GM18505 (cell line): ENCODE results near the gene OMP.

Experiments
- ATAC-seq: cut with Tn5 transposase; IDR thresholded peaks from one replicate; pipeline ENCODE4 v1.9.1; 2021; ENCODE audit not compliant: unreplicated experiment
- POLR2A ChIP-seq: IDR thresholded peaks from 4 replicates; pipeline ENCODE4 v1.6.1; 2011; ENCODE audit warnings: borderline replicate concordance; ENCODE audit not compliant: insufficient read depth, insufficient read length; ENCODE audit errors: extremely low read depth

Gene OMP

GRCh38 chr11:77110836-77111235 is 8.2 kb downstream of the OMP start:
- no peak for ATAC-seq
- TF ChIP-seq POLR2A = no peak

- ATAC-seq = no peak
- TF ChIP-seq POLR2A = no peak
Observed at GRCh38 chr11:77111277-77111676, 8.6 kb downstream of the OMP start.

GRCh38 chr11:77111946-77112345 is 9.3 kb downstream of the OMP start:
- no peak for ATAC-seq
- TF ChIP-seq POLR2A = no peak

- no peak for ATAC-seq
- no peak for TF ChIP-seq POLR2A
Observed at GRCh38 chr11:77112641-77113381, 10.2 kb downstream of the OMP start.

GRCh38 chr11:77113382-77114088 is 10.9 kb downstream of the OMP start:
- ATAC-seq = no peak
- no peak for TF ChIP-seq POLR2A

GRCh38 chr11:77114089-77114463 is 11.4 kb downstream of the OMP start:
- TF ChIP-seq POLR2A = no peak
- ATAC-seq = no peak

- ATAC-seq = no peak
- no peak for TF ChIP-seq POLR2A
Observed at GRCh38 chr11:77115181-77115611, 12.6 kb downstream of the OMP start.

- no peak for TF ChIP-seq POLR2A
- no peak for ATAC-seq
Observed at GRCh38 chr11:77115956-77116355, 13.3 kb downstream of the OMP start.

GRCh38 chr11:77117492-77117891 is 14.9 kb downstream of the OMP start:
- ATAC-seq = no peak

GRCh38 chr11:77118086-77118485 is 15.4 kb downstream of the OMP start:
- ATAC-seq = no peak
- TF ChIP-seq POLR2A = no peak

More at GRCh38 chr11:77117492-77117891, 14.9 kb downstream of the OMP start:
- TF ChIP-seq POLR2A = no peak

- no peak for ATAC-seq
Observed at GRCh38 chr11:77118971-77119370, 16.3 kb downstream of the OMP start.

GRCh38 chr11:77119531-77119936 is 16.9 kb downstream of the OMP start:
- no peak for ATAC-seq
- TF ChIP-seq POLR2A = no peak

More at GRCh38 chr11:77118971-77119370, 16.3 kb downstream of the OMP start:
- no peak for TF ChIP-seq POLR2A

- ATAC-seq = no peak
- TF ChIP-seq POLR2A = no peak
Observed at GRCh38 chr11:77120571-77120970, 17.9 kb downstream of the OMP start.

- no peak for ATAC-seq
- TF ChIP-seq POLR2A = no peak
Observed at GRCh38 chr11:77121096-77121640, 18.5 kb downstream of the OMP start.
